DND-41 (cell line): ENCODE data around the gene MRRF.

Experiments used
- CTCF ChIP-seq: IDR thresholded peaks from 2 replicates; pipeline ENCODE4 v1.5.1; 2012; ENCODE audit warnings: borderline replicate concordance, low read length, moderate library complexity, mild to moderate bottlenecking; ENCODE audit not compliant: poor library complexity, severe bottlenecking; ENCODE audit errors: extremely low read depth
- EZH2 ChIP-seq: IDR thresholded peaks from 3 replicates; pipeline ENCODE4 v1.6.1; 2012; ENCODE audit warnings: borderline replicate concordance, low read depth, mild to moderate bottlenecking, moderate library complexity, low read length, inconsistent platforms; ENCODE audit not compliant: severe bottlenecking

GRCh38 chr9:122376796-122377195 is 112.1 kb downstream of the MRRF start:
- TF ChIP-seq CTCF (no peak), EZH2 (no peak)
